ENCODE data around the gene WDR91.
"Not testable (repeated sequence)": the region's sequence is repeated elsewhere in the genome, so short reads cannot be mapped to it uniquely, and the experiment has no call there.

The WDR91 gene

DNA sequence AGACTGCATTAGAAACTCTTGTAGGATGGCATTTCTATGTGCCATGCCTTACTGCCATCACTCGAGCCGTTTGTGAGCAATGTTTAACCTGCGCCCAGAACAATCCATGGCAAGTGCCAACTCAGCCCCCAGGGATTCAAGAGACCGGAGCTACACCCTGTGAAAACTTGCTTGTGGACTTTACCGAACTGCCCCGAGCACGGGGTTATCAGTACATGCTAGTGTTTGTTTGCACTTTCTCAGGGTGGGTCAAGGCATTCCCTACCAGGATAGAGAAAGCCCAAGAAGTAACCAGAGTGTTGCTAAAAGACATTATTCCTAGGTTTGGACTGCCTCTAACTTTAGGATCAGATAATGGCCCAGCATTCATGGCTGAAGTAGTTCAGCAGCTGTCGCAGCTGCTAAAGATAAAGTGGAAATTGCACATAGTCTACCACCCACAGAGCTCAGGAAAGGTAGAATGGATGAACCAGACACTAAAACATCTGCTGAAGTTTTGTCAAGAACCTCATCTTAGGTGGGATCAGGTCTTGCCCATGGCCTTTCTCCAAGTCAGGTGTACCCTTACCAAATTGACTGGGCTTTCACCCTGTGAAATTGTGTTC is 31.9 kb downstream of the WDR91 start:
- no peak for DNase-seq (ENCODE audit: low spot score)

GRCh38 chr7:135178364-135178763 is 33.0 kb downstream of the WDR91 start:
- no peak for DNase-seq (ENCODE audit: low spot score)

- no peak for DNase-seq (ENCODE audit: low spot score)
These were observed 34.2 kb downstream of the WDR91 start for GRCh38 chr7:135177028-135177696.

- DNase-seq (ENCODE audit: low spot score), result no peak
These were observed 35.4 kb downstream of the WDR91 start for GRCh38 chr7:135175931-135176330.

DNA sequence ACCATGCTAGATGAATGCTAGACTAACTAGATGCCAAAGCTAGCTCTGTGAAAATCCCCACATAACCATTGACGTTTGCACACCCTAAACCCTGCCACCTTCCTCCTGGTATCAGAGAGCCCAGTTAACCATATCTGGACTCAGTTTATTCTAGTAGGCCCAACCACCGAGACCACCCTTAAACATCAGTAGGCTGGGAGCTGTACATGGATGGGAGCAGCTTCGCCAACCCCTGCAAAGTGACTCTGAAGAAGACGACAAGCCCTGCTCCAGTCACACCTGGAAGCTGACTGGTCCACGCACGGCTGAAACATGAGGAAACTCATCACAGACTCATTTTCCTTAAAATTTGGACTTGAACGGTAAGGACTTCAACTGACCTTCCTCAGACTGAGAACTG is 36.4 kb downstream of the WDR91 start:
- no peak for DNase-seq (ENCODE audit: low spot score)

- not testable (repeated sequence) for DNase-seq (ENCODE audit: low spot score)
These were observed 37.4 kb downstream of the WDR91 start for GRCh38 chr7:135173916-135174315.

- not testable (repeated sequence) for DNase-seq (ENCODE audit: low spot score)
These were observed 39.6 kb downstream of the WDR91 start for GRCh38 chr7:135171581-135172291.

DNA sequence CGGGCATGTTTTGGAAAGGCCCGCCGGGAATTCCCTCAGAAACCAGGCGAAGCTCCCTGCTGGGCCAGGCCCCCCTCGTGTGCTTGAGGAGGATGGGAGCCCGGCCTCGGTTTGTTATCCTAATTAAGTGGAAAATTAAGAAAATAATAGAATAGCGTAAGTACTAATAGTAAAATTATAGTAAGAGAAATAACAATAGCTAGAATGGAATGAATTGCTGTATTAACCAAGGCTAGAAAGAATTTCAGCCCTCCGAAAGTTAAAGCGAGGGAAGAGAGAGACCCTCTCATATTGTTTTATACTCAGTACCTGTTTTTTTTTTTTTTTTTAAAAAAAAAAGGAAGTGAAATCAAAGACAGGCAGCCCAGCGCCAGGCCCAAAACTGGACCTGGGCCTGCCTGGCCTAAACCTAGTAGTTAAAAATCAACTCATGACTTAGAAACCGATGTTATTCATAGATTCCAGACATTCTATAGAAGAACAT is 40.3 kb downstream of the WDR91 start:
- not testable (repeated sequence) for DNase-seq (ENCODE audit: low spot score)

- DNase-seq (ENCODE audit: low spot score), result peak; percentile 94
These were observed 40.9 kb downstream of the WDR91 start, which contains the start of gene CYREN for GRCh38 chr7:135170274-135170997. CYREN (minus strand) TSS chr7:135170707; CDS start chr7:135168922, 1,785 bp downstream.

DNA sequence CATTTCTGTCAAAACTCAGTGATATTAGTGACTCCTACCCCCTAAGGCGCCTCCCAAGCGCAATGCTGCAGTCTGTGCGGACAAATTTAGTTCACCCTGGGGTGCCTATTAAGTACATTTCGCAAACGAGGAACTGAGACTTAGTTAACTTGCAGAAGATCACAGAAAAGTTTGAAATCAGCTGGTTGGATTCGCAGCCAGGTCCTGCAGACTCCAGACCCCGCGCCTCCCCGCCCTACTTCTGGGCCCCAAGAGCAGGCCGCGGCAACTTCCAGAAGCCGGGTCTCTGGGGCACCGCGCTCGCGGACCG is 41.4 kb downstream of the WDR91 start:
- DNase-seq (ENCODE audit: low spot score), result no peak

GRCh38 chr7:135169141-135169963 is 42.0 kb downstream of the WDR91 start:
- DNase-seq (ENCODE audit: low spot score), result peak; percentile 70

DNA sequence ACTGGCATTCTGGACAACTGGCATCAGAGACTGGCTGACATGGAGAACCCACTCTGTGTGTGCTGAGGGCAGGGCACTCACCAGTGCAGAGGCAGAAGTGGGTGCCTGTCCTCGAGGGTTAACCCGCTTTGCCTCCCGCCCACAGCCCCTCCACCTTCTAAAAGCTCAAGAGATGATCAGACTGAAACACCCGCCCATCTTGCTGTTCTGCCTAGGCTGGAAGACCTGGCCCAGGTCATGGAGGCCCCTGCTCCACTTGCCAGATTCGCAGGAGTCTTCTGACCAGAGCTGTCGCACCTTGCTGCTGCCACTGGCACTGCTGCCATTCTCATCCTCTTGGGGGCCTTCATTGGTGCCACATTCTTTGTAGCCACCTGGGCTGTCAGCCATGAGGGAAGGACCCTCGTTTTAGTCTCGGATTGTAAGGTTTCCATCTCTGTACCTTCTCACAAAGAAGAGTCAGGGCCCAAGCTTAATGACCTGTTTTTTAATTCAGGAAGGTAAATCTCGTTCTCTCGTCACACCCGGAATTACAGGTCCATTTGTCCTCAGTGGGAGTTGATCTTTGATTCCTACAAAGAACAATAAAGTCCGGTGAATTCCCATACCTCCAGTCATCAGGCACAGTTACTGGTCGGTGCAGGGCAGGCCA is 42.7 kb downstream of the WDR91 start:
- no peak for DNase-seq (ENCODE audit: low spot score)

DNA sequence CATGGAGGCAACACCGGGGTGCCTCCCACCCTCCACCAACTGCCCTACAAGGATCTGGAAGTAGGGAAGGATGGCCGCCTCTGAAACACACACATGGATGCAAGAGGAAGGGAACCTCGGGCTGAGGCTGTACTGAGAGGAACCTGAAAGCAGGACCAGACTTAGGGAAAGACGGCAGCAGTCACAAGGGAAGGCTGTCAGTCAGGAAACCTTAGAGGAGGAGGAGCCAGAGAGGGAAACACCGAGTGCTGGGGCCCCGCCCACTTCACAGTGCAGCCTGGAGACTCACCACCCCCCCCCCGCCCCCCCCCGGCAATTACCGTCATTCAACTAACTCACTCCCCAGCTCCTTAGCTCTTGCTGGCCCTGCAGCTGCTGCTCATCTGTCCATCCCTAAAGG is 43.3 kb downstream of the WDR91 start:
- no peak for DNase-seq (ENCODE audit: low spot score)

DNA sequence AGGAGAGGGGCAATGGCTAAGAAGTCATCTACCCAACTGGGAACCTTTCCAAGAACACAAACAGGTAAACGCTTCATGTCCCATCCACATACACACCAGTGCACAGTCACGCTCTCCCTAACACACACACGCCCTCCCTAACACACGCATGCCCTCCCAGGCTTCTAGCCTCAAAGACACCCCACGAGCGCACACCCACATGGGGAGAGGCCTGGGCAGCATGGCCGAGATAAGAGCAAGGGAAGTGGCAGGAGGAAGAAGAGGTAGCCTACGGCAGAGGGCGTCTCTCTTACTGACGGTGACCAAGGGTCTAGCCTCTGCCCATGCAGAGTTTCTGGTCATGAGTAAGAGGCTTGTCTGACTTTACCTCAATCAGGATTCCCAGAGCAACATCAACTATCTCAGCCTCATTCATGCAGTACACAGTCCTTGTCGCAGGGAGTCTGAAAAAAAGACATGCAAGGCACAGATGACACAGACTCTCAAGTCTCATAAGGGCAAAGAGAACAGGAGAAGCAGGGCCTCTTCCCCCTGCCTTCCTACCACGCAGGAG is 43.9 kb downstream of the WDR91 start:
- no peak for DNase-seq (ENCODE audit: low spot score)

- DNase-seq (ENCODE audit: low spot score), result no peak
These were observed 44.9 kb downstream of the WDR91 start for GRCh38 chr7:135166338-135166990.

- no peak for DNase-seq (ENCODE audit: low spot score)
These were observed 45.5 kb downstream of the WDR91 start for GRCh38 chr7:135165862-135166261.

- no peak for DNase-seq (ENCODE audit: low spot score)
These were observed 46.8 kb downstream of the WDR91 start for GRCh38 chr7:135164357-135165061.

- no peak for DNase-seq (ENCODE audit: low spot score)
These were observed 48.8 kb downstream of the WDR91 start for GRCh38 chr7:135162382-135163001.

DNA sequence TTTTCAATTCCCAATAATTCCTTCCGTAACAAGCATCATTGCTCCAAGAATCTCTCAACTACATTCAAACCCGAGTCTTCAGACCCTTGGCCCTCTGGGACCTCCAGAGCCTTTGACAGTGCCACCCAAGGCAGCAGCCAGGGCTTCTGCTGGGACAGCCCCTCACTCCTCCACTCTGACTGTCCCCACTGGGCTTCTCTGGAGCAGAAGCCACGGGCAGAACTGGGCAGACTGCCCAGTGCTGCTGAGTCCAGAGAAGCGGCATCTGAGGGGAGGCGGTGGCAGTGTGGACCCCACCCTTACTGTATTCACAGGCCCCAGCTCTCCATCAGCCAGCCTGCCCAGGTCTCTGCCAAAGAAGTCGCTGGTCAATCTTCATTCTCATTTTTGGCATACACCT is 49.7 kb downstream of the WDR91 start:
- no peak for DNase-seq (ENCODE audit: low spot score)

Data from iPS-NIHi11 (cell line).